Cerebellar nuclear complex (tissue), 1 donor: ENCODE data around the gene KRT36.

Source experiments
- DNase-seq, 2 experiments: peaks; one replicate each; lab custom pipeline; 2025; lab: John Stamatoyannopoulos, UW

Gene KRT36

GRCh38 chr17:41500131-41500911 is 10.6 kb upstream of the KRT36 start:
- DNase-seq = no peak

GRCh38 chr17:41499714-41500113 is 10.0 kb upstream of the KRT36 start:
- no peak for DNase-seq

DNA sequence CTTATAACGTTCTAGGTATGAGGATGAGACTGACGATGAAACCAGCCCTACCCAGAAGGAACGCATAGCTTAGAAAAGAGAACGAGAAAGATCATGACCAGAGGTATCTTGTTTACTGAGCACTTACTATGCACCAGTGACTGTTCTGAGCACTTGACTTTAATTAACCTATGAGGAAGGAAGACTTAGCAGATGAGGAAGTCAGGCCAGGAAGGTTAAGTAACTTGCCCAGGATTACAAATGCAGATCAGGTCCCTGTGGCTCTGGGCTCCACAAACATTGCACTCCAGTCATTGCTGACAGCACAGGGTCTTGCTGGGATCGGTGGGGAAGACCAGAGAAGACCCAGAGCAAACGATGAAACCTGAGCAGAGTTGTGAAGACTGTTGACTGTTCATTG is 8.6 kb upstream of the KRT36 start:
- no peak for DNase-seq

GRCh38 chr17:41496803-41497484 is 7.2 kb upstream of the KRT36 start:
- no peak for DNase-seq

GRCh38 chr17:41494524-41494923 is 4.8 kb upstream of the KRT36 start:
- DNase-seq = no peak

GRCh38 chr17:41492771-41493170 is 3.1 kb upstream of the KRT36 start:
- DNase-seq = no peak

GRCh38 chr17:41492351-41492750 is 2.6 kb upstream of the KRT36 start:
- no peak for DNase-seq

DNA sequence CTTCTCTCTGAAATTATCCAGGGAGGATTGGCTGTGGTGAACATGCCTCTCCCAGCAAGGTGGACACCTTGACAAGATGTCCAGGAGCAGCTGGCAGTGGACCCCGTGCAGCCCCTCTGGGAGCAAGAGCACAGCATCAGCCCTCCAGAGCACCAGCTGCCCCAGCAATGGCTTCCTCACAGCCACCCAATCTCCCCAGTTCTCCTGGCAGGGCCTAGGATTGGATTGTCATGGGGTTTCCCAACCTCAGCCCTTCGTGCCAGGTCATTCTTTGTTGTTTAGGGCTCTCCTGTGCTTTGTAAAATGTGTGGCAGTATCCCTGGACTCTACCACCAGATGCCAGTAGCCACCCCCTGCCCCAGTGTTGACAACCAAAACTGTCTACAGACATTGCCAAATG is 1.8 kb upstream of the KRT36 start:
- no peak for DNase-seq

GRCh38 chr17:41490000-41490990 is 585 bp upstream of the KRT36 start:
- no peak for DNase-seq

DNA sequence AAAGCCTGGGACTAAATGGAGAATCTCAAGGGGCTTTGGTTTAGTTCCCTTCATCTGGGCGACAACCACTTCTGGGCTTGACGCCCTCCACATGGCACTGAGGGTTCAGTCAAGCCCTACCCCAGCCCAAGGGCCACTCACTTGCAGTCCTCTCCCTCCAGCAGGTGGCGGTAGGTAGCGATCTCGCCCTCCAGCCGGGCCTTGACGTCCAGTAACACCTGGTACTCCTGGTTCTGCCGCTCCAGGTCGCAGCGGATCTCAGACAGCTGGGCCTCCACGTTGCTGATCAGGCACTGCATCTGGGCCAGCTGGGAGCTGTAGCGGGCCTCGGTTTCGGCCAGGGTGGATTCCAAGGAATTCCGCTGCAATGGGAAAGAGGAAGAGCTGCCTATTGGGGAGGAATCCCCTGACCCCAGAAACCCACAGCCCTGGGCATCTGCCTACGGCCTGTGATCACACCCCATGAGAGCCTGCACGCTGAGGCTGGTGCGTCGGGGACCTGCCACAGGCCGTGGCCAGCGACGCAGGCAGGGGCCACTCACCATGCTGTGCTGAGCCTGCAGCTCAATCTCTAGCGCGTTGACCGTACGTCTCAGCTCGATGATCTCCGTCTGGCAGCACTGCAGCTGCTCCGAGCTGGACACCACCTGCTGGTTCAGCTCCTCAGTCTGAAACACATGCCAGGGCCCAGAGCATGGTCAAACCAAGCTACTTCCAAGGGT is 2.7 kb downstream of the KRT36 start:
- DNase-seq = no peak

DNA sequence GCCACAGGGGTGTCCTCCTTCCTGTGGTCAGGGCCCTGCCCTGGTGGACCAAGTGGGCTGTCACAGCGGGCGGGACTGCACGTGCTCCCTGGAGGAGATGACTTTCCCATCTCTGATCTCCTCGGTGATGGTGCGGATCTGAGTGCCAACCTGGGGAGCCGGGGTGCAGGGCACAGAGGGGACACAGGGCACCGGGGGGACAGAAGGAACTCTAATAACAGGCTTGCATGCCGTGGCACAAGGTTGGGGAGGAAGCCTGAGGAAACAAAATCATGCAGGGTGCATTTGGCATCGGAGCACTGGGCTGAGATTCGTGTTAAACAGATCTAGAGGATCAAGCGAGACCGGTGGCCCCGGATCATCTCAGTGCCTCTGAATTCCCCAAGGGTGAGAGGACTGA is 3.4 kb downstream of the KRT36 start:
- no peak for DNase-seq

DNA sequence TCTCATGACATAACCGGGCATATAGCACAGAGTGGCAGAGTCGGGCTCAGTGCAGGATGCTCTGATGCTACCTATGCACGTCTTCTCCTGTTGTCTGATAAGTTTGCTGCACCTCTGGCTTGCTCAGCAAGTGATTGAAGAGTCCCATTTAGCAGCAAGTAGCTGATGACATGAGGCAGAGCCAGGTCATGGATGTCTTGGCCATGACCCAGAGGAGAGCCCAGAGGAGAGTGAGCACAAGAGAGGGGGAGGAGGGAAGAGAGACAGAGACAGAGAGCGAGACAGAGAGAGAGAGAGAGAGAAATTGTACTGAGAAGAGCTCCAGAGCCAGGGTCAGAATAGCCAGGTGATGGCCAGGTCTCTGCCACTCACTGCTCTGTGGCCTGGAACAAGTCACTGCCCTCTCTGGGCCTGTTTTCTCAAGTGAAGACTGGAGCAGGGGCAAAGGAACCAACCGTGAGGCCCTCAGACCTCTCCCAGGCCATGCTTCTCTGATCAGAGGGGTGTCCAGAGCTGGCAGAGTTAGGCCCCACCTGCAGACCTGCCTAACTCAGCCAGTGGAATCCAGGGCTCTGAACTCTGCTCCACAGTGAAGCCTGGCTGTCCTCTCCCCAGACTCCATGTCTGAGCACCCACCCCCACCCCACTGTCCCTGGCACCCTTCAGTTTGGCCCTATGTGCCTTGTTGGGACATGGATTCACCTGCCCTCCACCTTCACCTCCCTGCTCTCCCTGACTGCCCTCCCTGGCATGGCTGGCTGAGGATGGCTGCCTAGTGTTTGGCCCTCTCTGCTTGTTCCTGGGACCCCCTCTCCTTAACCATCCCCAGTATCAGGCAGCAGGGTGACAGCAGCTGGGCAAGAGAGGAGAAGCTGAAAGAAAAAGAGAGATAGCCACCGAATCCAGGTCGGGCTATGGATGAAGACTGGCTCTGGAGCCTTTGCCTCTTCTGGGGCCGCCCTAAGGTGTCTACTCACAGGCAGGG is 4.5 kb downstream of the KRT36 start:
- no peak for DNase-seq

GRCh38 chr17:41483991-41484826 is 5.5 kb downstream of the KRT36 start:
- DNase-seq = no peak

GRCh38 chr17:41483531-41483930 is 6.2 kb downstream of the KRT36 start:
- no peak for DNase-seq

- DNase-seq = no peak
Observed at GRCh38 chr17:41481036-41481435, 8.7 kb downstream of the KRT36 start, which contains the start of gene KRT35. TSS of gene KRT35 (minus strand) at chr17:41481151. CDS start at chr17:41481097, 54 bp downstream.

DNA sequence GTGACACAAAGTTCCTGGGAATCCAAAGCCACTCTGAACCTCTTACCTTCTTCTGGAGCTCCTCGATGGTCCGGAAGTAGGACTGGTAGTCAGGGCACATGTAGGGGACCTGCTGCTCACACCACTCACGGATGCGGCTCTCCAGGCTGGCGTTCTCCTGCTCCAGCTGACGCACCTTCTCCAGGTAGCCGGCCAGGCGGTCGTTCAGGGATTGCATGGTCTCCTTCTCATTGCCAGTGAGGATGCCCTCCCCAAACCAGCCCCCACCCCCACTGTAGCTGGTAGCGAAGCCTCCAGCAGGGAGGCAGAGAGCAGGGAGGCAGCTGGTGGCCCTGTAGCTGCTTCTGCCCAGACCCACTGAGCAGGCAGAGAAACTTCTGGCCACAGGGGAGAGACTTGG is 9.1 kb downstream of the KRT36 start:
- no peak for DNase-seq

DNA sequence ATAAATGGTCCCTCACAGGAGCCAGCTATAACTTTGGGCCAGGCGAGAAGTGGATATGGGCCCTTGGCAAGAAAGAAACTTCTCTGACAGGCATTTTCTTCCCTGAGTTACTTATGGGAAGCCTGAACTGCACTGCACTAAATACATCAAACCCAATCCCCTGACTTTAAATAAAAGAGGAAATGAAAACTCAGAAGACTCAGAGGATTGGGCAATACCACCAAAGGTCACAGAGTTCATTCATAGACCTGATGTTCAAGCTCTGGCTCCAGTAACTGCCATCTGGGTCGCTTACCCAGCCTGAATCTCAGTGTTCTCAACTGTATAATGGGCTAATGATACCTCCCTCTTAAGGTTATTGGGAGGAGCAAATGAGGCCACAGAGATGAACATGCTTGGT is 9.6 kb downstream of the KRT36 start:
- no peak for DNase-seq

GRCh38 chr17:41478237-41478636 is 11.5 kb downstream of the KRT36 start:
- no peak for DNase-seq
